ENCODE data around the gene LYST.

LYST gene

GRCh38 chr1:235722858-235723257 lies 143.8 kb downstream of the LYST start:
- Histone ChIP-seq H3K9me3 (ENCODE audit: control insufficient read depth, low read depth, low read length) (no peaks in the 10 kb centered on the region), H3K9ac (ENCODE audit: low read length) (no peak overlapping the region), H3K27ac (ENCODE audit: low read length) (no peak overlapping the region), H3K4me3 (ENCODE audit: low read length) (no peak overlapping the region), H3K4me1 (ENCODE audit: control insufficient read depth, low read depth, low read length) (no peaks in the 10 kb centered on the region), H3K36me3 (ENCODE audit: control insufficient read depth, low read depth, low read length) (no peaks in the 10 kb centered on the region), H3K27me3 (ENCODE audit: control insufficient read depth, insufficient read depth, low read length) (no peaks in the 10 kb centered on the region)

GRCh38 chr1:235721982-235722381 lies 144.7 kb downstream of the LYST start:
- Histone ChIP-seq H3K4me1 (ENCODE audit: control insufficient read depth, low read depth, low read length) (no peaks in the 10 kb centered on the region), H3K9ac (ENCODE audit: low read length) (no peak overlapping the region), H3K9me3 (ENCODE audit: control insufficient read depth, low read depth, low read length) (no peaks in the 10 kb centered on the region)

DNA sequence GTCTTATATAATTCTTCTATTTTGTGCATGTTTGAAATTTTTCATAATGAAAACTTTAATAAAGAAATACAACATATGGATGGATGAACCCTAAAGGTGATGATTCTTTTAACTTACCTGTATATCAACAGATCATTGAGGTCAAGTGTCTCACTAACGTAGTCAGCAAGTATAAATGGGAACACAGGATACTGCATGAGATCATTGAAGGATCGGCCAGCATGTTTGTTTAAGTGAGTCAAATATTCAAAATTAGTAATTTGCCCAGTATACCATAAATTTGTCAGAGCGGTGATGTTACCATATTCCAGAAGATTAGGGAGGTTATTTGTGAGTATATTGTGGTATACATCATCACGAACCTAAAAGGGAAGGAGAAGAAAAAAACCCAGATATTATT lies 146.2 kb downstream of the LYST start:
- H3K9me3 ChIP-seq (ENCODE audit: control insufficient read depth, low read depth, low read length): no peaks in the 10 kb centered on the region
- no peak overlapping the region for H3K4me3 ChIP-seq (ENCODE audit: low read length)
- no peaks in the 10 kb centered on the region for H3K36me3 ChIP-seq (ENCODE audit: control insufficient read depth, low read depth, low read length)
- no peaks in the 10 kb centered on the region for H3K4me1 ChIP-seq (ENCODE audit: control insufficient read depth, low read depth, low read length)
- H3K27me3 ChIP-seq (ENCODE audit: control insufficient read depth, insufficient read depth, low read length): no peaks in the 10 kb centered on the region
- H3K27ac ChIP-seq (ENCODE audit: low read length): no peak overlapping the region
- H3K9ac ChIP-seq (ENCODE audit: low read length): no peak overlapping the region

More at GRCh38 chr1:235721982-235722381, 144.7 kb downstream of the LYST start:
- H3K27me3 ChIP-seq (ENCODE audit: control insufficient read depth, insufficient read depth, low read length): no peaks in the 10 kb centered on the region
- H3K4me3 ChIP-seq (ENCODE audit: low read length): no peak overlapping the region
- no peak overlapping the region for H3K27ac ChIP-seq (ENCODE audit: low read length)
- H3K36me3 ChIP-seq (ENCODE audit: control insufficient read depth, low read depth, low read length): no peaks in the 10 kb centered on the region

GRCh38 chr1:235714205-235714897 lies 152.4 kb downstream of the LYST start:
- no peaks in the 10 kb centered on the region for H3K4me1 ChIP-seq (ENCODE audit: control insufficient read depth, low read depth, low read length)
- H3K27ac ChIP-seq (ENCODE audit: low read length): no peak overlapping the region
- no peak overlapping the region for H3K9ac ChIP-seq (ENCODE audit: low read length)
- H3K9me3 ChIP-seq (ENCODE audit: control insufficient read depth, low read depth, low read length): no peaks in the 10 kb centered on the region
- no peaks in the 10 kb centered on the region for H3K27me3 ChIP-seq (ENCODE audit: control insufficient read depth, insufficient read depth, low read length)
- H3K4me3 ChIP-seq (ENCODE audit: low read length): no peak overlapping the region
- no peaks in the 10 kb centered on the region for H3K36me3 ChIP-seq (ENCODE audit: control insufficient read depth, low read depth, low read length)

DNA sequence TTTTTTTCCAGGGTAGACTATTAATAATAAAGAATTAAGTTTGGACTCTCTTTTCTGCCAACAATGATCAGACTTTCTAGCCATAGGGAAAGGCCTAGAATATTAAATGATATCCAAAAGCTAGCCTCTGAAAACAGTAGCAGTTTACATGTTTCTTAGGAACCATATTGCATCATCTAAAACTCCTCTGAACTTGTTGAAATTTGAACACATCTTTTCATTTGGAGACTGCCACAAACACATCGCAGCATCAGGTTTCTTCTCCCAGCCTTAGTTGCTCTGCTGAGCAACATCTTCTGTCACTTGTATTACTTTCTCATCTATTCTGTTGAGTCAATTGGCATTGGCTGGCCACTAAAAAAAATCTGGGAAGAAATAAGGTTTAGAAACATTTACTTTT lies 153.9 kb downstream of the LYST start:
- Histone ChIP-seq H3K9ac (ENCODE audit: low read length) (no peak overlapping the region), H3K9me3 (ENCODE audit: control insufficient read depth, low read depth, low read length) (no peaks in the 10 kb centered on the region), H3K27me3 (ENCODE audit: control insufficient read depth, insufficient read depth, low read length) (no peaks in the 10 kb centered on the region), H3K4me3 (ENCODE audit: low read length) (no peak overlapping the region), H3K36me3 (ENCODE audit: control insufficient read depth, low read depth, low read length) (no peaks in the 10 kb centered on the region), H3K4me1 (ENCODE audit: control insufficient read depth, low read depth, low read length) (no peaks in the 10 kb centered on the region), H3K27ac (ENCODE audit: low read length) (no peak overlapping the region)

GRCh38 chr1:235710687-235711086 lies 156.0 kb downstream of the LYST start:
- H3K4me1 ChIP-seq (ENCODE audit: control insufficient read depth, low read depth, low read length): peaks cover 4% of the 10 kb centered on the region
- no peaks in the 10 kb centered on the region for H3K27me3 ChIP-seq (ENCODE audit: control insufficient read depth, insufficient read depth, low read length)
- no peaks in the 10 kb centered on the region for H3K36me3 ChIP-seq (ENCODE audit: control insufficient read depth, low read depth, low read length)
- no peak overlapping the region for H3K27ac ChIP-seq (ENCODE audit: low read length)
- H3K4me3 ChIP-seq (ENCODE audit: low read length): no peak overlapping the region
- no peaks in the 10 kb centered on the region for H3K9me3 ChIP-seq (ENCODE audit: control insufficient read depth, low read depth, low read length)
- no peak overlapping the region for H3K9ac ChIP-seq (ENCODE audit: low read length)

- Histone ChIP-seq H3K27me3 (ENCODE audit: control insufficient read depth, insufficient read depth, low read length) (no peaks in the 10 kb centered on the region), H3K9me3 (ENCODE audit: control insufficient read depth, low read depth, low read length) (no peaks in the 10 kb centered on the region), H3K4me1 (ENCODE audit: control insufficient read depth, low read depth, low read length) (peaks cover 4% of the 10 kb centered on the region), H3K4me3 (ENCODE audit: low read length) (no peak overlapping the region), H3K36me3 (ENCODE audit: control insufficient read depth, low read depth, low read length) (no peaks in the 10 kb centered on the region), H3K9ac (ENCODE audit: low read length) (no peak overlapping the region), H3K27ac (ENCODE audit: low read length) (no peak overlapping the region)
Measured at GRCh38 chr1:235709018-235709417, 157.7 kb downstream of the LYST start.

- Histone ChIP-seq H3K27ac (ENCODE audit: low read length) (no peak overlapping the region), H3K27me3 (ENCODE audit: control insufficient read depth, insufficient read depth, low read length) (no peaks in the 10 kb centered on the region), H3K9ac (ENCODE audit: low read length) (no peak overlapping the region)
Measured at GRCh38 chr1:235708390-235708962, 158.2 kb downstream of the LYST start.

DNA sequence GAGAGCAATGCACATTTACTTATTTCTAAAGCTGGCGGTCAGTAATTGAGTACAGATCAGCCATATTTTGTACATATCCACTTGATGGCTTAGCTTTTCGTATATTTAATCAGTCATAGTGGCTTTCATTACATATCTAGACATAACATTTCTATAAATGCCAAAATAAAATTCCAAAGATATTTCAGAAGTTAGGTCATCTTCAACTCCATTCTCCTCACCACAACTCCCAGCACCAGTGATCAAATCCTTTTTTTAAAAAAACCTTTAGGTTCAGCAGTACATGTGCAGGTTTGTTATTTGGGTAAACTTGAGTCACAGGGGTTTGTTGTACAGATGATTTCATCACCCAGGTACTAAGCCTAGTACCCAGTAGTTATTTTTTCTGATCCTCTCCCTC lies 163.2 kb downstream of the LYST start:
- Histone ChIP-seq H3K27ac (ENCODE audit: low read length) (no peak overlapping the region), H3K4me3 (ENCODE audit: low read length) (no peak overlapping the region), H3K9me3 (ENCODE audit: control insufficient read depth, low read depth, low read length) (no peaks in the 10 kb centered on the region), H3K4me1 (ENCODE audit: control insufficient read depth, low read depth, low read length) (peaks cover 4% of the 10 kb centered on the region), H3K36me3 (ENCODE audit: control insufficient read depth, low read depth, low read length) (no peaks in the 10 kb centered on the region), H3K9ac (ENCODE audit: low read length) (no peak overlapping the region), H3K27me3 (ENCODE audit: control insufficient read depth, insufficient read depth, low read length) (no peaks in the 10 kb centered on the region)

More at GRCh38 chr1:235708390-235708962, 158.2 kb downstream of the LYST start:
- H3K9me3 ChIP-seq (ENCODE audit: control insufficient read depth, low read depth, low read length): no peaks in the 10 kb centered on the region
- H3K4me3 ChIP-seq (ENCODE audit: low read length): no peak overlapping the region
- H3K36me3 ChIP-seq (ENCODE audit: control insufficient read depth, low read depth, low read length): no peaks in the 10 kb centered on the region
- H3K4me1 ChIP-seq (ENCODE audit: control insufficient read depth, low read depth, low read length): peaks cover 4% of the 10 kb centered on the region

DNA sequence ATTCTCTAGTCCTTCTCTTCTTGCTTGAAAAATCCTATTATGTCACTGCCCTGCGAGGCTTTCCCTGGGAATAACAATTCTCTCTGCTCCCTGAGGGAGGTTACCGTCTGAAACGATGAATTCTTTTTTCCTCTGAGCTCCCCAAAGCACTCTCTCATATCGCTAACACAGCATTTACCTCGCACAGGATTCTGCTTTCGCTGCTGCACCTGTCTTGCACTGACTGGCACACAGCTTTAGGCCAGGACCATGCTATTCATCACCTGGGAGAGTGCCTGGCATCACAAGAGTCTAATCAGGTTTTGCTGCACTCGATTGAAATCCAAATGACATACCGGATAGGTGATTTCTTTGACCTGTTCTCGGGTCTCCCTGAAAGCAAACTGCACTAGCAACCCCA lies 164.3 kb downstream of the LYST start:
- no peak overlapping the region for H3K9ac ChIP-seq (ENCODE audit: low read length)
- H3K27ac ChIP-seq (ENCODE audit: low read length): no peak overlapping the region
- H3K27me3 ChIP-seq (ENCODE audit: control insufficient read depth, insufficient read depth, low read length): no peaks in the 10 kb centered on the region
- H3K9me3 ChIP-seq (ENCODE audit: control insufficient read depth, low read depth, low read length): no peaks in the 10 kb centered on the region
- no peak overlapping the region for H3K4me3 ChIP-seq (ENCODE audit: low read length)
- peaks cover 4% of the 10 kb centered on the region for H3K4me1 ChIP-seq (ENCODE audit: control insufficient read depth, low read depth, low read length)
- H3K36me3 ChIP-seq (ENCODE audit: control insufficient read depth, low read depth, low read length): no peaks in the 10 kb centered on the region

DNA sequence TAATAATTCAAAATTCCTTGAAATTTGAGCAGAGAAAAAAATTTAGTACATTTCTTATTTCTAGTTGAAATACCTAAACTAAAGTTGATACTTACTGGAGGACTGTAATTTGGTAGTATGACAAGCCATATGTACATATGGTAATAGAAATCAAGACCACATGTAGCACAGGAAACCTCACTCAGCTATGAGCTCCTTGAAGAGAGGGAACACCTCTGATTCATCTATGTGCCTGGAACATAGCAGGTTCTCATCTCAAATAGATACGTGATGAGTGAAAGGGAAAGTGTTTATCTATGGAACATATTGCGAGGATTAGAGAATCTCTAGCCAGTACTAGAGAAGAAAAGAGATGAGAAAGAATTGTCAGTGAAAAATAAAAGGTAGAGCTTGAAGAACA lies 169.2 kb downstream of the LYST start:
- H3K9ac ChIP-seq (ENCODE audit: low read length): no peak overlapping the region
- H3K4me1 ChIP-seq (ENCODE audit: control insufficient read depth, low read depth, low read length): no peaks in the 10 kb centered on the region
- H3K9me3 ChIP-seq (ENCODE audit: control insufficient read depth, low read depth, low read length): no peaks in the 10 kb centered on the region
- no peak overlapping the region for H3K27ac ChIP-seq (ENCODE audit: low read length)
- H3K36me3 ChIP-seq (ENCODE audit: control insufficient read depth, low read depth, low read length): no peaks in the 10 kb centered on the region
- H3K4me3 ChIP-seq (ENCODE audit: low read length): no peak overlapping the region
- no peaks in the 10 kb centered on the region for H3K27me3 ChIP-seq (ENCODE audit: control insufficient read depth, insufficient read depth, low read length)

DNA sequence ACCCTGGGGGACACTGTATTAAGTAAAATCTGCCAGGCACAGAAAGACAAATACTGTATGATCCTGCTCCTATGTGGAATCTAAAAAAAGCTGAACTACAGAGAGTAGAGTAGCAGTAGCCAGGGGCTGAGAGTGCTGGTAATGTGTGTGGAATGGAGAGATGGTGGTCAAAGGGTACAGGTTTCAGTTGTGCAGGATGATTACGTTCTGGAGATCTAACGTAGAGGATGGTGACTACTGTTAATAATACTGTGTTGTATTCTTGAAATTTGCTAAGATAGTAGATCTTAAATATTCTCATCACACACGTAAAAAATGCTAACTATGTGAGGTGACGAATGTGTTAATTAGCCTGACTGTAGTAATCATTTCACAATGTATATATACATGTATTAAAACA lies 177.3 kb downstream of the LYST start:
- H3K27me3 ChIP-seq (ENCODE audit: control insufficient read depth, insufficient read depth, low read length): no peaks in the 10 kb centered on the region
- H3K36me3 ChIP-seq (ENCODE audit: control insufficient read depth, low read depth, low read length): no peaks in the 10 kb centered on the region
- no peak overlapping the region for H3K4me3 ChIP-seq (ENCODE audit: low read length)
- no peaks in the 10 kb centered on the region for H3K9me3 ChIP-seq (ENCODE audit: control insufficient read depth, low read depth, low read length)
- H3K9ac ChIP-seq (ENCODE audit: low read length): no peak overlapping the region
- no peak overlapping the region for H3K27ac ChIP-seq (ENCODE audit: low read length)
- H3K4me1 ChIP-seq (ENCODE audit: control insufficient read depth, low read depth, low read length): no peaks in the 10 kb centered on the region

Measured in iPS-18a (cell line).